ENCODE results near the gene NINJ2.

- TF ChIP-seq CTCF (IDR thresholded peaks at IDR 0.05) (no peak), GABPA (IDR thresholded peaks at IDR 0.05; ENCODE audit: low read depth) (no peak), TEAD4 (IDR thresholded peaks at IDR 0.05; ENCODE audit: borderline replicate concordance, insufficient read depth) (no peak), RXRA (IDR thresholded peaks at IDR 0.05; ENCODE audit: borderline replicate concordance, low read depth) (no peak), REST (IDR thresholded peaks at IDR 0.05; ENCODE audit: low read depth, low read length) (no peak), POLR2AphosphoS5 (IDR thresholded peaks at IDR 0.05; ENCODE audit: low read depth, low read length) (no peak), EP300 (IDR thresholded peaks at IDR 0.05; ENCODE audit: borderline replicate concordance in 1 of 2, low read depth in 1 of 2, low read length in 1 of 2) (no peak), JUND (IDR thresholded peaks at IDR 0.05) (no peak), USF1 (IDR thresholded peaks at IDR 0.05; ENCODE audit: borderline replicate concordance, low read depth) (no peak), YY1 (IDR thresholded peaks at IDR 0.05; ENCODE audit: low read depth) (no peak)
These were observed 12.3 kb downstream of the NINJ2 start for GRCh38 chr12:650983-651382.
